Lung microvascular endothelial cell (primary cell): Measurements from ENCODE around the gene LRRC63. TPM values are rescaled to one million over a fixed set of nuclear protein-coding genes. Genes with fewer than 3 reads are reported as not detected.
"Not testable (repeated sequence)": the region's sequence is repeated elsewhere in the genome, so short reads cannot be mapped to it uniquely, and the experiment has no call there.

Source experiments
- DNase-seq, 2 donors: peaks; one replicate each; pipeline versions ENCODE4 v3.0.0 to v3.0.0-alpha.2; 2010; ENCODE audit warnings: low read depth in 2 of 2
- total RNA-seq: library from RNA; depleted of rRNA; stranded (reverse); fragments of >200 nt; gene quantifications from 2 replicates; pipeline ENCODE4 v1.2.1, GENCODE V29; 2014

The LRRC63 gene
- total RNA-seq, 1 donor from 2014 or later = under 0.01 TPM

- no peak for DNase-seq
Observed at GRCh38 chr13:46235286-46235685, 23.6 kb downstream of the LRRC63 start.

GRCh38 chr13:46265292-46265691 is 53.6 kb downstream of the LRRC63 start:
- DNase-seq = no peak

GRCh38 chr13:46267166-46267565 is 55.4 kb downstream of the LRRC63 start:
- DNase-seq = no peak

DNA sequence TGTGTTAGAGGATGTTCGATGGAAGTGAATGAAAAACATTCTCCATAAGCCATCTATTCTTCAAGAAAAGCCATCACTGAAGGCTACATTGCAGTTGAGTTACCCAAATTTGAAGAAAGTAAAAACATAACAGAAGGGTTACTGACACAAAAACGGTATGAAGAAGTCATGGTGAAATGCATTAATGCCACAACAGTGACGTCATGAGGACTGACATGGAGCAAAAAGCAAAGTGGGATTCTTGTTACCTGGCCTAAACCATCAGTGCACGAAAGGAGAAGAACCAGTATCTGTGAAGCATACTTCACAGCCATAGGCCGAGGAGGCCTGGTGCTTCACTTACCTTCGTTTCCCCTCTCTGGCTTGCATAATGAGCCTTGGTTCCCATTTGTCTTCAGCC is 58.7 kb downstream of the LRRC63 start:
- no peak for DNase-seq

DNA sequence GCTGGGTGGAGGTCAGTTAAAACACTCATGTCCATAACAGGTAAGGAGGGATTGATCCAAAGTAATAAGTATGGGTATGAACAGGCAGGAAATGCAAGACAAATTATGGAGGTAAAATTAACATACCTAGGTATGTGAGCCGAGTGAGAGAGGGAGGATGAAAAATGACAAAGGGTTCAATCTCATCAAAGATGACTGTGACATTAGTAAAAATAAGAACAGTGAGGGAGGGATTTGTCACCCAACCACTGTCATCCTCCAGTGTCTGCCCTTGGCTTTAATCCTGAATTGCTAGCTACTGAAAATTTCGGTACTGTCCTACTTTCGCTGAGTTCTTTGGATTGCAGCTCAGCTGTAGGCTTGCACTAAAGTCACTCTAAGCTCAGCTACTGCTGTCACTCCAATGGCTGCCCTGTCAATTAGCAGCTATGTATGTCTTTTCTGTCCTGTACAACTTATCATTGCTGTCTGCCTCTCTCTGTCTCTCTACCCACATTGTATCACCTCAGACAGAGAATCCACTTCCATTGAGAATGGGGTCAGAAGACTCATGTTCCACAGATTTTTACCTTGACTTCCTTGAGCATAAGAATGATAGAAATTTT is 62.5 kb downstream of the LRRC63 start:
- DNase-seq = no peak

GRCh38 chr13:46278474-46278873 is 66.7 kb downstream of the LRRC63 start:
- no peak for DNase-seq

- no peak for DNase-seq
Observed at GRCh38 chr13:46281779-46282178, 70.1 kb downstream of the LRRC63 start.

DNA sequence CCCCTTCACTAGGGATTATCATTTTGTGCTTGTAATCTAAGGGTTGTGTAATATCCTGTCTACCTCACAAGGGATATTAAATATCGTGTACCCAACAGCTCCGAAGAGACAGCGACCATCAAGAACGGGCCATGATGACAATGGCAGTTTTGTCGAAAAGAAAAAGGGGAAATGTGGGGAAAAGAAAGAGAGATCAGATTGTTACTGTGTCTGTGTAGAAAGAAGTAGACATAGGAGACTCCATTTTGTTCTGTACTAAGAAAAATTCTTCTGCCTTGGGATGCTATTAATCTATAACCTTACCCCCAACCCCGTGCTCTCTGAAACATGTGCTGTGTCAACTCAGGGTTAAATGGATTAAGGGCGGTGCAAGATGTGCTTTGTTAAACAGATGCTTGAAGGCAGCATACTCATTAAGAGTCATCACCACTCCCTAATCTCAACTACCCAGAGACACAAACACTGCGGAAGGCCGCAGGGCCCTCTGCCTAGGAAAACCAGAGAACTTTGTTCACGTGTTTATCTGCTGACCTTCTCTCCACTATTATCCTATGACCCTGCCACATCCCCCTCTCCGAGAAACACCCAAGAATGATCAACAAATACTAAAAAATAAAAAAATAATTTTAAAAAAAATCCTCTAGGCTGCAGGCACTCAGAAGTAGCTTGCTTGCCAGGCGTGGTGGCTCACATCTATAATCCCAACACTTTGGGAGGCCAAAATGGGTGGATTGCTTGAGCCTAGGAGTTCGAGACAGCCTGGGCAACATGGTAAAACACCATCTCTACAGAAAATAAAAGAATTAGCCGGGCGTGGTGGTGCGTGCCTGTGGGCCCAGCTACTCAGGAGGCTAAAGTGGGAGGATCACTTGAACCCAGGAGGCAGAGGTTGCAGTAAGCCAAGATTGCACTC is 72.4 kb downstream of the LRRC63 start:
- not testable (repeated sequence) for DNase-seq

- DNase-seq = no peak
Observed at GRCh38 chr13:46286972-46287371, 75.2 kb downstream of the LRRC63 start.

GRCh38 chr13:46288570-46289259 is 77.0 kb downstream of the LRRC63 start:
- peak; percentile 44 to 53 for DNase-seq

GRCh38 chr13:46289260-46289955 is 77.7 kb downstream of the LRRC63 start:
- DNase-seq = no peak

GRCh38 chr13:46290434-46290833 is 78.7 kb downstream of the LRRC63 start:
- DNase-seq = no peak

DNA sequence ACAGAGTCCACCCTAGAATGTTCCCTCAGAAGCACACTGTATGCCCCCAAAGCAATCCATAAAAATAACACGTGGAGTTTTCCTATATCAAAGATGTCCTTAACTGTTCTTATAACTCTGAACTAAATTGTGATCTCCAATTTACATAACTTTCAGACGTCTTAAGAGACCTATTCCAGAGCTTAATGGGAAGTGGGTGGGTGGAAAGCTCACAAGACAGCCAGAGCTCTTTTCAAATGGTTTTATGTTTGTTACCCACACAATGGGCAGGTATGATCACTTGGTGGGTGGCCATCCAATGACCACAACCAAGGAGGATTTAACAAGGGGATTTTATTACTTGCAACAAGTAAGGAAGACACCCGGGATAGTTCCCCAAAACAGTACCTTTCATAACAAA is 81.7 kb downstream of the LRRC63 start:
- DNase-seq = no peak

- DNase-seq = peak in 1 of 2 donors; percentile 56
Observed at GRCh38 chr13:46295491-46296114, 83.9 kb downstream of the LRRC63 start.

DNA sequence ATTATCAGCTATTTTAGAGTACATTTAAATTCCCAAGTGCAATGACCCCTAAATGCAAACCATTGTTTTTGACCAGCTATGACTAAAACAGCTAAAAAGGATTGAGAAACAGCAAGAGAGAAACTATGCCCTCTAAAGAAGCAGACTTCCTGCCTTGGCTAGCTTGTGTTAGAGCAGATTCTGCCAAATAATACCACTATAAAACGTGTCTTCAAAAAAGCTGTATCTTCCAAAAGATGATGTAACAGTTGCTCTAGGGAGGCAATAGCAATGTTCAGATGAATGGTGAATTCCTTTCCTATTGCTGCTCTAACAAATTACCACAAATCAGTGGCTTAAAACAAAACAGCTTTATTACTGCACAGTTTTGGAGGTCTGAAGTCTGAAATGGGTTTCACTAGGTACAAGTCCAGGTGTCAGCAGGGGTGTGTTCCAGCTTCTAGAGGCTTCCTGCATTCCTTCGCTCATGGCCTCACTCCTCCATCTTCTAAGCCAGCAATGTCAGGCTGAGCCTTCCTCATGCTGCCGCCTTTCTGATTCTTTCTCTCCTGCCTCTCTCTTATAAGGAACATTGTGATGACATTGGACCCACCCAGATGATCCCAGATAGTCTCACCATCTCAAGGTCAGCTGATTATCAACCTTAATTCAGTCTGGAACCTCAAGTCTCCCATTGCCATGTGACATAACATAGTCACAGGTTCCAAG is 84.5 kb downstream of the LRRC63 start:
- DNase-seq = peak; percentile 58

DNA sequence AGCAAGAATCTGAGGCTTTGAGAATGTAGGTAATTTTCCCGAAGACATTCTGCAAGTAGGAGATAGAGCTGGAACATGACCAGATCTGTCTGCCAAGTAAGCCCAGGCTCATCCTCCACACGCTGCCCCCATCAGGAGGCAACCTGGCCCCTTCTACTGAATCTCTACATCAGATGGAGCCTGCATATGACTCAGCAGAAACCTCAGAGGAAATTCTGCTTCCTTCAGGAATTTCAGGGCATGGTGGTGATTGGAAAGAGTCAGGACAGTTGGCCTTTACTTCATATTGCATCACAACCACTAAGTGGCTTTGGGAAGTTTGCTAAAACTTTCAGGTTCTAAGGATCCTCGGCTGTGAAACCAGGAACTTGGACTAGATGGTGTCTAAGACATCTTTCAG is 85.2 kb downstream of the LRRC63 start:
- DNase-seq = peak in 1 of 2 donors; percentile 59

DNA sequence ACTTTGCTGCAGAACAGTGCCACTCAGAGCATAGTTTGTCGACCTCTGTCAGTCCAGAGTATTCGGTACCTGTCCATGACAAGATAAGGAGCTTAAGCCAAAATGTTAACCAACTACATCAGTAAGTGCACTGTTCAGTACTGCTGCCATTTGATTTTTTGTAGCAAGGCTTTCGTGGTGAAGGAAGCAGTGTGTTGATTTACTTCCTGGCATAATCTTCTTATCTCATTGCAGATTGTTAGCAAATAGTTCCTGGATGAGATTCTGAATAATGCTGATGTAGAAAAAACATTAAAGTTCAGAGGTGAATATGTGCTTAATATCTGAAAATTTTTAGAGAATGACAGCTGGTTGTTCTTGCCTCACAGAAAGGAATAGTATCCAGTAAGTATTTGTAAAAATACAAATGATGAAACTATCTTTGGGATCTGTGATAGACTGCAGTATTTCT is 85.7 kb downstream of the LRRC63 start:
- peak in 1 of 2 donors; percentile 25 for DNase-seq

- DNase-seq = no peak
Observed at GRCh38 chr13:46303742-46304385, 92.1 kb downstream of the LRRC63 start.

GRCh38 chr13:46304546-46304945 is 92.8 kb downstream of the LRRC63 start:
- DNase-seq = no peak

DNA sequence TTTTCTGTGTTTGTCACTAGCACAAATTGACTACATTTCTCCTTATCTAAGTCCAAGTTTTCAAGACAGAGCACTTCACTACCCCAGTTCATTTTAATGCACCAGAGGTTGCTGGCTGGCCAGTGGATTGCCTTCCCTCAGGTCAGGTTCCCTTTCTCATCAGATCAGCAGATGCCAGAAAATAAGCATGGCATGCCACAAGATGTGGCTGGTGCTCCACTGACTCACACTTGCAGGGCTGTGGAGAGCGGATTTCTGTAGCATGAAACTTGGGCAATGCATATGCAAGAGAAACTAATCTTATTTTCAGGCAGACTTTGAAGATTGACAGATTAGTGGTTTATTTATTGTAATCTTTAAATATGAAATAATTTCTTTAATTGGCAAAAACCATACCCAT is 95.8 kb downstream of the LRRC63 start:
- DNase-seq = no peak
